ENCODE results near the gene ARHGEF28. TPM values are rescaled to one million over a fixed set of nuclear protein-coding genes. Genes with fewer than 3 reads are reported as not detected.

Gene ARHGEF28
- total RNA-seq, 3 donors from 2014 or later (not counting 1 experiment from before 2014, with no cell fraction given) = 2.3 to 7.1 (median 5.8) TPM

GRCh38 chr5:73883646-73884045, 257.6 kb downstream of the ARHGEF28 start:
- no peaks in the 10 kb centered on the region for H3K9me3 ChIP-seq (ENCODE audit: control insufficient read depth, insufficient read depth, low read length)
- no peaks in the 10 kb centered on the region for H3K4me1 Mint-ChIP-seq
- H3K9me3 Mint-ChIP-seq = no peaks in the 10 kb centered on the region
- no peak for ATAC-seq
- no peaks in the 10 kb centered on the region for H3K4me1 ChIP-seq (ENCODE audit: control insufficient read depth, insufficient read depth, low read length)
- H3K27me3 Mint-ChIP-seq (ENCODE audit: low read depth in 2 of 2) = no peaks in the 10 kb centered on the region
- no peak for TF ChIP-seq CTCF (IDR thresholded peaks at IDR 0.05)
- H3K36me3 Mint-ChIP-seq = no peaks in the 10 kb centered on the region
- H3K4me3 ChIP-seq (ENCODE audit: low read length) = no peak overlapping the region
- no peak overlapping the region for H3K27ac Mint-ChIP-seq
- WGBS (ENCODE audit: insufficient coverage) = 94% methylated on average over 7 of the region's 7 CpGs
- peaks cover 2% of the 10 kb centered on the region for H3K27me3 ChIP-seq (ENCODE audit: control insufficient read depth, insufficient read depth, low read length)
- H3K4me3 Mint-ChIP-seq = no peak overlapping the region
- H3K27ac ChIP-seq (ENCODE audit: low read length) = no peak overlapping the region
- intact Hi-C loops (cut with micrococcal nuclease) = no loop called here
- no peak for DNase-seq
- no peaks in the 10 kb centered on the region for H3K36me3 ChIP-seq (ENCODE audit: control insufficient read depth, insufficient read depth, low read length)

GRCh38 chr5:73887688-73888087, 261.7 kb downstream of the ARHGEF28 start:
- 97% methylated on average over 4 of the region's 4 CpGs for WGBS (ENCODE audit: insufficient coverage)
- Histone ChIP-seq H3K9me3 (ENCODE audit: control insufficient read depth, insufficient read depth, low read length) (no peaks in the 10 kb centered on the region), H3K36me3 (ENCODE audit: control insufficient read depth, insufficient read depth, low read length) (no peaks in the 10 kb centered on the region), H3K4me3 (ENCODE audit: low read length) (no peak overlapping the region), H3K4me1 (ENCODE audit: control insufficient read depth, insufficient read depth, low read length) (no peaks in the 10 kb centered on the region), H3K27ac (ENCODE audit: low read length) (no peak overlapping the region), H3K27me3 (ENCODE audit: control insufficient read depth, insufficient read depth, low read length) (no peaks in the 10 kb centered on the region)
- intact Hi-C loops (cut with micrococcal nuclease) = no loop called here
- H3K4me3 Mint-ChIP-seq = no peak overlapping the region
- H3K9me3 Mint-ChIP-seq = no peaks in the 10 kb centered on the region
- DNase-seq (no peak), ATAC-seq (no peak)
- TF ChIP-seq CTCF (IDR thresholded peaks at IDR 0.05) = no peak
- H3K36me3 Mint-ChIP-seq = no peaks in the 10 kb centered on the region
- no peaks in the 10 kb centered on the region for H3K4me1 Mint-ChIP-seq
- H3K27ac Mint-ChIP-seq = no peak overlapping the region
- H3K27me3 Mint-ChIP-seq (ENCODE audit: low read depth in 2 of 2) = no peaks in the 10 kb centered on the region

GRCh38 chr5:73890569-73890968, 264.6 kb downstream of the ARHGEF28 start:
- peaks cover 0 to 8% of the 10 kb centered on the region in 2 donors for H3K27me3 Mint-ChIP-seq (ENCODE audit: low read depth in 2 of 2)
- intact Hi-C loops (cut with micrococcal nuclease) = no loop called here
- ATAC-seq = no peak

More at GRCh38 chr5:73890569-73890968, 264.6 kb downstream of the ARHGEF28 start:
- H3K9me3 Mint-ChIP-seq = no peaks in the 10 kb centered on the region
- H3K27ac Mint-ChIP-seq = no peak overlapping the region
- no peak for DNase-seq
- Histone ChIP-seq H3K27me3 (ENCODE audit: control insufficient read depth, insufficient read depth, low read length) (no peaks in the 10 kb centered on the region), H3K4me3 (ENCODE audit: low read length) (no peak overlapping the region), H3K4me1 (ENCODE audit: control insufficient read depth, insufficient read depth, low read length) (no peaks in the 10 kb centered on the region), H3K27ac (ENCODE audit: low read length) (no peak overlapping the region), H3K9me3 (ENCODE audit: control insufficient read depth, insufficient read depth, low read length) (no peaks in the 10 kb centered on the region), H3K36me3 (ENCODE audit: control insufficient read depth, insufficient read depth, low read length) (no peaks in the 10 kb centered on the region)
- 91% methylated on average over 4 of the region's 4 CpGs for WGBS (ENCODE audit: insufficient coverage)
- H3K4me3 Mint-ChIP-seq = no peak overlapping the region
- no peaks in the 10 kb centered on the region for H3K36me3 Mint-ChIP-seq
- no peak for TF ChIP-seq CTCF (IDR thresholded peaks at IDR 0.05)
- H3K4me1 Mint-ChIP-seq = peaks cover 0 to 5% of the 10 kb centered on the region in 2 donors
